AG08395 (cell line): ENCODE measurements around the gene COL6A3.
A peak's percentile ranks its signal among the peaks of the same experiment; 100 is the strongest.
"Not testable (repeated sequence)": the region's sequence is repeated elsewhere in the genome, so short reads cannot be mapped to it uniquely, and the experiment has no call there.

Source experiments
- DNase-seq: peaks from one replicate; pipeline ENCODE4 v3.0.0; 2012; ENCODE audit warnings: mixed read lengths, low spot score

Gene COL6A3

GRCh38 chr2:237383991-237384671 lies 29.8 kb downstream of the COL6A3 start:
- no peak for DNase-seq

GRCh38 chr2:237380768-237381167 lies 33.2 kb downstream of the COL6A3 start:
- DNase-seq, result no peak

GRCh38 chr2:237379636-237380035 lies 34.3 kb downstream of the COL6A3 start:
- no peak for DNase-seq

- no peak for DNase-seq
These were observed 35.3 kb downstream of the COL6A3 start for GRCh38 chr2:237378650-237379049.

DNA sequence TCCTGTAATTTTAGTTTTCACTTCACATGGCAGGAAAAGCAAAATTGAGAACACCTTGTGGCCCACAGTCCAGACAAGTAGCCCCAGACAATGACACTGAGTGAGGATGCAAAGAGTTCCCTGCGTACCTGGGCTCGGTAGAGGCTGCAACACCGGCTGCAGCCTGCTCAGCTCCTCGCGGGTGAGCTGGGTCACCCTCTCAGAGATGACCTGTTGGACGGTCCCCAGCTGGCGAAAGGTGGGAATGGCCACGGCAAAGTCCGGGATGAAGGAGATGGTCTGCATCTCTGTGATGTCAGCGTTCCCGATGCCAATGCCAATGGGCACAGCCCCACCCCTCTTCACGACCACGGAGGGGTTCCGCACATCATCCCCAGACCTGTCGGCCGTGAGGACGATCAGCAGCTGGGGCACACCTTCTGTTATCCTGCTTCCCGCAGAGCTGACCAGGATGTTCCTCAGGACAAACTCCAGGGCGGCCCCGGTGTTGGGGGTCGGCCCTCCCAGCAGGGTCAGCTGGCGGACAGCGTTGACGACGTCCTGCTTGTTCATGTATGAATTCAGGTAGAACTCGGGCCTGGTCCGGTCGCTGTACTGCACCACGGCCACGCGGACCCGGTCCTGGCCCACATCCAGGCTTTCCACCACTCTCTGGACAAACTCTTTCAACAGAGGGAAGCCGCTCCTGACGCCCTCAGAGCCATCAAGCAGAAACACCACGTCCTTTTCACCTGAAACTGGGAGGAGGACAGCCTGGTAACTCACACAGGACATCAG lies 39.5 kb downstream of the COL6A3 start:
- no peak for DNase-seq

GRCh38 chr2:237371856-237372255 lies 42.1 kb downstream of the COL6A3 start:
- no peak for DNase-seq

GRCh38 chr2:237365671-237366070 lies 48.3 kb downstream of the COL6A3 start:
- DNase-seq, result no peak

DNA sequence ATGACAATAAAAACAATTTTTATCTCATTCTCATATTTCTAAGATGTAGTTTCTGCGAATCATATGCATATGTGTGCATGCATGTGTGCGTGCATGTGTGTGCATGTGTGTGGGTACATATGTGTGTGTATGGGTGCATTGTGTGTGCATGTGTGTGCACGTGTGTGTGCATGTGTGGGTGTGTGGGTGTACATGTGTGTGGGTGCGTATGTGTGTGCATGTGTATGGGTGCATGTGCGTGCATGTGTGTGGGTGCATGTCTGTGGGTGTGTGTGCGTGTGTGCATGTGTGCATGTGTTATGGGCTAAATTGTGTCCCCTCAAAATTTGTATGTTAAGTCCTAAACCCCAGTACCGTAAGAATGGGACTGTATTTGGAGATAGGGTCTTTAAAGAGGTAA lies 49.3 kb downstream of the COL6A3 start:
- DNase-seq, result no peak

- DNase-seq, result peak; percentile 57
These were observed 52.6 kb downstream of the COL6A3 start for GRCh38 chr2:237361194-237362004.

GRCh38 chr2:237359894-237360780 lies 53.8 kb downstream of the COL6A3 start:
- DNase-seq, result no peak

- DNase-seq, result no peak
These were observed 54.5 kb downstream of the COL6A3 start for GRCh38 chr2:237359518-237359840.

DNA sequence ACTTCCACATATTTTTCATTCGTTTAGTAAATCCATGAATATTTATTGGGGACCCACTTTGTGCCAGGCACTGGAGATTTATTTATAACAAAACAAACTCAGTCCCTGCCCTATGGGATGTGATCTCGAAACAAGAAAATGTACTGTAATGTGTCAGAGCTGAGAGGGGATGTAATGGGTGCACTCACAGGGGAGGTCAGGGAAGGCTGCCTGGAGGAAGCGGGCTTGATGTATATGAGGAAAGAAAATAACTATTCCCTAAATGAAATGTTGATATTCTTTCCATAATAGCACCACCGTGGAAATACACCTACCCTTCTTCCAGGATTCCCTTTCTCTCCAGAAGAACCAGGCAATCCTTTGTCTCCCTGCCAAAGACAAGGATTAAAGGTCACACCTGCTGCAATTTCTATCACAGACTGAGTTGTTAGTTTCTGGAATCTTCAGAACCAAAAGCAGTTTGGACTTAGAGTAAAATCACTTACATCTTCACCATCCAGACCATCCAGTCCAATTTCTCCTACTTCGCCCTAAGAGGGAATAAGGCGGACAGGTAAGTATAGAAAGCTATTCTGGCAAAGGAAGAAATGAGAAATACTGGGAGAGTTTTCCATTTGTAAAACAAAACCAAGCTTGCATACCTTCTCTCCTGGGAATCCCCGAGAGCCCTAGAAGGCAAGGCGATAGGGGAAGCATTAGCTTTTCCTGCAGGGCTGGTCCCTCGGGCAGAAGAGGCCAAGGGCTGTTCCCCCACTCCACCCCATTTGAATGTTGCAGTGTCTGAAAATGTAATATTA lies 55.0 kb downstream of the COL6A3 start:
- DNase-seq, result no peak

- DNase-seq, result no peak
These were observed 58.3 kb downstream of the COL6A3 start for GRCh38 chr2:237355701-237356100.

DNA sequence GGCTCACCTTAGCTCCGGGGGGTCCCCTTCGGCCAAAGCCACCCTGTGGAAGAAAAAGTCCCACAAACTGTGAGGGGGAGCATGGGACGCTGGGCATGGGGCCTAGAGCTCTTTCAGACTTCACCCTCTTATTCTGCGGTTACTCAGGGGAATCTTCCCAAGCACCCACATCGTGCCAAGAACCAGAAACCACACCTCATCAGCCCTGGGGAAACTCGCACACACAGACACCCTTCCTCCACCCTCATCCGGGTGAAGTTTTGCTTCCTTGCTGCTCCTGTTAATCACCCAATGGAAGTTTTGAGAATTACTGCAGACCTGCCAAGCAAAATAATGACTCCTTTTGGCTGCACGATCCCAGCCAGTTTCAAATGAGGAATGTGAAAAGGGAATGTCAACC lies 59.1 kb downstream of the COL6A3 start:
- peak; percentile 54 for DNase-seq

- not testable (repeated sequence) for DNase-seq
These were observed 59.8 kb downstream of the COL6A3 start for GRCh38 chr2:237354172-237354571.

- DNase-seq, result no peak
These were observed 60.7 kb downstream of the COL6A3 start for GRCh38 chr2:237353215-237353614.

DNA sequence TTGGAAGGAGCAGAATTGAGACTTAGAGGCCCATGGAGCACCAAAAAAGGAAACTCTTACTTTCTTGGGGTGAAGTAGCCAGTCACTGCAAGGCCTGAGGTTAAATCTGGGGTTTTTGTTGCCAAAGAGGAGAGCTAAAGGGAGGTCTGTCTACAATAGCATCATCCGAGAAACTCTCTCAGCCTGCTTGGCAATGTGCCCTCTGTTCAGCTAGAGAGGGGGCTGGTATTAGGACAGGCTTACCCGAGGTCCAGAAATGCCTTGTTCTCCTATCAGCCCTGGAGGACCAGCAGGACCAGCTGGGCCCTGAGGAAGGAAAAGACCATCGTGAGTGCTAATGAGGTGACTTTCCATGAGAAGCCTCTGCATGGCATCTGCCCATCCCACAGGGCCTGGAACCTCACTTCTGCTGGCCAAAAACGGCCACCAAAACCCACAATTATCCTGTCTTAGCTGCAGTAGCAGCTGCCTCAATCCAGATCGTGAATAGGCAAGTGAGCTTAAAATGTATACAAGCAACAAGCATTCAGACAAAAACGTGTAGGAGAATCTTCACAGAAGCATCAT lies 61.6 kb downstream of the COL6A3 start:
- no peak for DNase-seq

- no peak for DNase-seq
These were observed 62.2 kb downstream of the COL6A3 start for GRCh38 chr2:237351796-237352195.

GRCh38 chr2:237351046-237351445 lies 62.9 kb downstream of the COL6A3 start:
- no peak for DNase-seq

DNA sequence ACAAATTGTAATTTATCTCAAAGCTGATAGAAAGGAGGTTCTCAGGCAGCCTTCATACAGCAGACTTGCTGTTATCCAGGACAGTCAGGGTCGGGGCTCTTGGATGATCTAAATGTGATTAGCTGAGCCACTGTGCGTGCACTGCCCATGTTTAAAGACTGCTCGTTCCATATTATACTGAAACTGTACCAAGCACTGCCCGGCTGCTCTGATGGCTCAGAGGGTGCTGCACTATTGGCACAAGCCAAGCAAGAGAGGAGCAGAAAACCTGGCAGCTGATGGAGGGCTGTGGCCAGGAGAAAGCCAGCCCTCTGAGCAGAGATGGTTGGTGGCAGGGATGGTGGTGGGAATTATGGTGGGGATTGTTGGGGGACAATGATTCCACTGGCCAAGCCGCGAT lies 63.4 kb downstream of the COL6A3 start:
- DNase-seq, result no peak

- DNase-seq, result no peak
These were observed 63.9 kb downstream of the COL6A3 start for GRCh38 chr2:237350070-237350469.
